WTC11 (cell line): Measurements from ENCODE around the gene RGS6. TPM values are rescaled to one million over a fixed set of nuclear protein-coding genes. Genes with fewer than 3 reads are reported as not detected.

Experiments used
- ATAC-seq: fragments of 200-7000 bp; cut with Tn5 transposase; 2 replicates; pipeline ENCODE4 v1.10.0; 2021; ENCODE audit warnings: mild to moderate bottlenecking, moderate library complexity
- CTCF ChIA-PET: fragments of 300-600 bp; sonication (Branson Sonifier 250); formaldehyde crosslinking; loops from one replicate; lab custom pipeline; 2021; ENCODE audit warnings: antibody characterized with exemption; lab: Charles Lee
- POLR2A ChIA-PET: fragments of 350-600 bp; sonication (Branson Sonifier 250); formaldehyde crosslinking; loops from one replicate; lab custom pipeline; 2021; ENCODE audit warnings: antibody characterized with exemption; lab: Charles Lee
- DNase-seq: peaks from one replicate; pipeline ENCODE4 v3.0.0; 2021; ENCODE audit warnings: low spot score
- H3K27ac Mint-ChIP-seq: 2 replicates; pipeline ENCODE4 v1.8.0; 2021; ENCODE audit warnings: mixed read lengths
- H3K27me3 Mint-ChIP-seq: 2 replicates; pipeline ENCODE4 v1.8.0; 2021; ENCODE audit warnings: low read depth, mild to moderate bottlenecking, moderate library complexity, mixed read lengths
- H3K36me3 Mint-ChIP-seq: 2 replicates; pipeline ENCODE4 v1.8.0; 2021; ENCODE audit warnings: mixed read lengths
- H3K4me1 Mint-ChIP-seq: 2 replicates; pipeline ENCODE4 v1.8.0; 2022; ENCODE audit warnings: mixed read lengths
- H3K4me3 Mint-ChIP-seq: 2 replicates; pipeline ENCODE4 v1.8.0; 2021; ENCODE audit warnings: mild to moderate bottlenecking, moderate library complexity, mixed read lengths
- H3K9me3 Mint-ChIP-seq: 2 replicates; pipeline ENCODE4 v1.8.0; 2021; ENCODE audit warnings: mixed read lengths
- AFF4 ChIP-seq: sonication (generic); formaldehyde crosslinking; IDR thresholded peaks from 2 replicates; pipeline ENCODE4 v1.8.1; 2023; ENCODE audit warnings: mild to moderate bottlenecking, missing genetic modification reagents, borderline replicate concordance
- ARID4B ChIP-seq: sonication (generic); formaldehyde crosslinking; IDR thresholded peaks from 2 replicates; pipeline ENCODE4 v1.8.0; 2023; ENCODE audit warnings: missing genetic modification reagents, mild to moderate bottlenecking, borderline replicate concordance
- ATF6 ChIP-seq: sonication (generic); formaldehyde crosslinking; IDR thresholded peaks from 2 replicates; pipeline ENCODE4 v1.8.1; 2023; ENCODE audit warnings: mild to moderate bottlenecking, missing genetic modification reagents
- ESRRA ChIP-seq: sonication (generic); formaldehyde crosslinking; IDR thresholded peaks from 2 replicates; pipeline ENCODE4 v1.8.1; 2022; ENCODE audit warnings: mild to moderate bottlenecking, missing genetic modification reagents, borderline replicate concordance
- FOXK1 ChIP-seq: sonication (generic); formaldehyde crosslinking; IDR thresholded peaks from 2 replicates; pipeline ENCODE4 v1.8.0; 2022; ENCODE audit warnings: mild to moderate bottlenecking, moderate library complexity, missing genetic modification reagents
- FOXP4 ChIP-seq: sonication (generic); formaldehyde crosslinking; IDR thresholded peaks from 2 replicates; pipeline ENCODE4 v1.8.0; 2022; ENCODE audit warnings: mild to moderate bottlenecking, missing genetic modification reagents
- GTF2I ChIP-seq: fragments of 250-450 bp; sonication (Bioruptor Pico); conservative IDR thresholded peaks from 2 replicates; pipeline ENCODE4 v1.4.0; 2021; ENCODE audit warnings: mild to moderate bottlenecking
- IRF2 ChIP-seq: sonication (generic); formaldehyde crosslinking; IDR thresholded peaks from 2 replicates; pipeline ENCODE4 v1.8.0; 2022; ENCODE audit warnings: low read depth, missing genetic modification reagents, borderline replicate concordance
- KAT7 ChIP-seq: sonication (generic); formaldehyde crosslinking; IDR thresholded peaks from 2 replicates; pipeline ENCODE4 v1.8.1; 2023; ENCODE audit warnings: missing genetic modification reagents, mild to moderate bottlenecking, borderline replicate concordance
- NR2C2 ChIP-seq: sonication (generic); formaldehyde crosslinking; IDR thresholded peaks from 2 replicates; pipeline ENCODE4 v1.8.0; 2022; ENCODE audit warnings: mild to moderate bottlenecking, missing genetic modification reagents
- TP53 ChIP-seq: sonication (generic); formaldehyde crosslinking; IDR thresholded peaks from 2 replicates; pipeline ENCODE4 v1.8.1; 2023; ENCODE audit warnings: mild to moderate bottlenecking, missing genetic modification reagents
- USF2 ChIP-seq: sonication (generic); formaldehyde crosslinking; IDR thresholded peaks from 2 replicates; pipeline ENCODE4 v1.8.1; 2023; ENCODE audit warnings: mild to moderate bottlenecking, missing genetic modification reagents, moderate library complexity
- ZMAT4 ChIP-seq: fragments of 250-450 bp; sonication (Bioruptor Pico); IDR thresholded peaks from 2 replicates; pipeline ENCODE4 v1.9.0; 2021; ENCODE audit warnings: mild to moderate bottlenecking
- ZNF138 ChIP-seq: sonication (generic); formaldehyde crosslinking; conservative IDR thresholded peaks from 2 replicates; pipeline ENCODE4 v1.8.1; 2022; ENCODE audit warnings: mild to moderate bottlenecking, moderate library complexity, missing genetic modification reagents
- ZNF219 ChIP-seq: sonication (generic); formaldehyde crosslinking; IDR thresholded peaks from 2 replicates; pipeline ENCODE4 v1.8.0; 2023; ENCODE audit warnings: missing genetic modification reagents, mild to moderate bottlenecking, borderline replicate concordance
- ZNF317 ChIP-seq: sonication (generic); formaldehyde crosslinking; IDR thresholded peaks from 2 replicates; pipeline ENCODE4 v1.8.1; 2023; ENCODE audit warnings: low read depth, mild to moderate bottlenecking, moderate library complexity, missing genetic modification reagents, borderline replicate concordance
- ZNF396 ChIP-seq: fragments of 250-450 bp; sonication (Bioruptor Pico); IDR thresholded peaks from 2 replicates; pipeline ENCODE4 v1.8.0; 2021; ENCODE audit warnings: mild to moderate bottlenecking, moderate library complexity, borderline replicate concordance
- ZNF416 ChIP-seq: fragments of 250-450 bp; sonication (Bioruptor Pico); IDR thresholded peaks from 2 replicates; pipeline ENCODE4 v1.9.0; 2021; ENCODE audit warnings: mild to moderate bottlenecking, inconsistent platforms
- ZNF671 ChIP-seq: fragments of 250-450 bp; sonication (Bioruptor Pico); IDR thresholded peaks from 2 replicates; pipeline ENCODE4 v1.8.0; 2021; ENCODE audit warnings: mild to moderate bottlenecking
- total RNA-seq: library from RNA; stranded (reverse); gene quantifications from 3 replicates; pipeline ENCODE4 v1.2.3, GENCODE V29; 2021

RGS6 gene
- total RNA-seq, 1 experiment from 2014 or later, result 1.0 TPM

- H3K27ac Mint-ChIP-seq, result no peak overlapping the region
- CTCF ChIA-PET, result interaction anchor here (0.7 to 3.5 kb wide), 56 partner anchors 9 to 993 kb away, joined by 3 to 59 read pairs (median 4); partner anchors contain the start of genes DCAF4, DPF3 and ZFYVE1
- POLR2A ChIA-PET, result no interaction called here
- no peak for TF ChIP-seq ZNF416 (CRISPR knock-in tag)
- TF ChIP-seq FOXK1, result no peak
- no peak for TF ChIP-seq ZNF317 (CRISPR knock-in tag)
- TF ChIP-seq NR2C2, result no peak
- TF ChIP-seq IRF2 (CRISPR knock-in tag), result no peak
- no peak for TF ChIP-seq ZNF138 (CRISPR knock-in tag)
- TF ChIP-seq FOXP4, result no peak
- TF ChIP-seq, all 79 proteins: peak for 0
- no peak for ATAC-seq
- DNase-seq, result no peak
- H3K4me1 Mint-ChIP-seq, result peaks cover 3% of the 10 kb centered on the region; the same call in 1 of the 2 replicates
- no peak overlapping the region for H3K4me3 Mint-ChIP-seq
- no peaks in the 10 kb centered on the region for H3K27me3 Mint-ChIP-seq
- H3K36me3 Mint-ChIP-seq, result no peaks in the 10 kb centered on the region
- peaks cover 4% of the 10 kb centered on the region for H3K9me3 Mint-ChIP-seq
These were observed 582.4 kb downstream of the RGS6 start for GRCh38 chr14:72514660-72515025.

GRCh38 chr14:72515779-72516770, 583.8 kb downstream of the RGS6 start:
- CTCF ChIA-PET, result interaction anchor here (0.8 to 3.5 kb wide), 10 partner anchors 9 to 433 kb away, joined by 3 to 47 read pairs (median 4); no protein-coding TSS in a partner anchor
- POLR2A ChIA-PET, result no interaction called here
- Mint-ChIP-seq H3K27ac (no peak overlapping the region), H3K9me3 (peaks cover 19% of the 10 kb centered on the region), H3K4me1 (peaks cover 3% of the 10 kb centered on the region; the same call in 1 of the 2 replicates), H3K4me3 (no peak overlapping the region), H3K36me3 (peaks cover 6% of the 10 kb centered on the region; the same call in 1 of the 2 replicates), H3K27me3 (no peaks in the 10 kb centered on the region)
- ATAC-seq (no peak), DNase-seq (no peak)
- TF ChIP-seq ZNF396, result no peak
- no peak for TF ChIP-seq AFF4 (CRISPR knock-in tag)
- no peak for TF ChIP-seq TP53 (CRISPR knock-in tag)
- TF ChIP-seq ZMAT4 (CRISPR knock-in tag), result no peak
- no peak for TF ChIP-seq USF2
- no peak for TF ChIP-seq GTF2I (CRISPR knock-in tag)
- TF ChIP-seq ATF6, result no peak
- no peak for TF ChIP-seq ARID4B (CRISPR knock-in tag)
- no peak for TF ChIP-seq ZNF219 (CRISPR knock-in tag)
- TF ChIP-seq ZNF671 (CRISPR knock-in tag), result no peak
- TF ChIP-seq IRF2 (CRISPR knock-in tag), result no peak
- no peak for TF ChIP-seq KAT7 (CRISPR knock-in tag)
- no peak for TF ChIP-seq ESRRA (CRISPR knock-in tag)
